HFFc6 (cell line): Measurements from ENCODE around the gene COL4A2. TPM values are rescaled to one million over a fixed set of nuclear protein-coding genes. Genes with fewer than 3 reads are reported as not detected.

Source experiments
- DNase-seq: peaks from one replicate; pipeline ENCODE4 v3.0.0-alpha.2; 2018
- H3K27ac Mint-ChIP-seq: 2 replicates; pipeline ENCODE4 v1.8.0; 2020; ENCODE audit warnings: mild to moderate bottlenecking, mixed read lengths
- H3K27me3 Mint-ChIP-seq: 2 replicates; pipeline ENCODE4 v1.8.0; 2021; ENCODE audit warnings: mild to moderate bottlenecking, moderate library complexity, mixed read lengths; ENCODE audit not compliant: insufficient read depth
- H3K36me3 Mint-ChIP-seq: 2 replicates; pipeline ENCODE4 v1.8.0; 2021; ENCODE audit warnings: low read depth, mixed read lengths
- H3K4me1 Mint-ChIP-seq: 2 replicates; pipeline ENCODE4 v1.8.0; 2020; ENCODE audit warnings: low read depth, mixed read lengths
- H3K4me3 Mint-ChIP-seq: 2 replicates; pipeline ENCODE4 v1.8.0; 2020; ENCODE audit warnings: mild to moderate bottlenecking, moderate library complexity, mixed read lengths
- H3K9me3 Mint-ChIP-seq: 2 replicates; pipeline ENCODE4 v1.8.0; 2020; ENCODE audit warnings: mild to moderate bottlenecking, mixed read lengths
- total RNA-seq, 6 experiments: library from RNA; stranded (reverse); fragmentation: NEBNext Ultra II Directional; extraction: Animal tissue kit (Norgen Biotek cat#: 25700); gene quantifications; 2 replicates in 1 of 6; 3 replicates in 5 of 6; pipeline ENCODE4 v1.2.3, GENCODE V29; 2021
- TF ChIP-seq, protein P1 (sequence below): fragments of 200-600 bp; sonication (generic); IDR thresholded peaks from 2 replicates; pipeline ENCODE4 v1.5.0; 2021; ENCODE audit warnings: antibody characterized with exemption, mild to moderate bottlenecking

COL4A2 gene
- total RNA-seq, 6 experiments from 2014 or later, result 202 to 327 (median 217) TPM

DNA sequence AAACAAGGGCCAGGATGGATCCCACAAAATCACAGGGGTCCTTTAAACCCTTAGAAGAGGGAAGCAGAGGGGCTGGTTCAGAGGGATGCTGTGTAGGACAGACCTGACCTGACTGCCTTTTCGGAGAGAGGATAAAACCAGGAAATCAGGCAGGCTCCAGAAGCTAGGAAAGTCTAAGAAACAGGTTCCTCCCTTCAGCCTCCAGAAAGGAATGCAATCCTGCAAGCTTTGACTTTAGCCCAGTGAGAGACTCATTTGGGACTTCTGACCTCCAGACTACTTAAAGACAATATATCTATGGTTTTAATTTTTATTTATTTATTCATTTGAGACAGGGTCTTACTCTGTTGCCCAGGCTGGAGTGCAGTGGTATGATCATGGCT lies 249.1 kb downstream of the COL4A2 start:
- peaks cover 9% of the 10 kb centered on the region for H3K27me3 Mint-ChIP-seq
- no peaks in the 10 kb centered on the region for H3K36me3 Mint-ChIP-seq
- peaks cover 5% of the 10 kb centered on the region for H3K9me3 Mint-ChIP-seq
- TF ChIP-seq, protein P1, sequence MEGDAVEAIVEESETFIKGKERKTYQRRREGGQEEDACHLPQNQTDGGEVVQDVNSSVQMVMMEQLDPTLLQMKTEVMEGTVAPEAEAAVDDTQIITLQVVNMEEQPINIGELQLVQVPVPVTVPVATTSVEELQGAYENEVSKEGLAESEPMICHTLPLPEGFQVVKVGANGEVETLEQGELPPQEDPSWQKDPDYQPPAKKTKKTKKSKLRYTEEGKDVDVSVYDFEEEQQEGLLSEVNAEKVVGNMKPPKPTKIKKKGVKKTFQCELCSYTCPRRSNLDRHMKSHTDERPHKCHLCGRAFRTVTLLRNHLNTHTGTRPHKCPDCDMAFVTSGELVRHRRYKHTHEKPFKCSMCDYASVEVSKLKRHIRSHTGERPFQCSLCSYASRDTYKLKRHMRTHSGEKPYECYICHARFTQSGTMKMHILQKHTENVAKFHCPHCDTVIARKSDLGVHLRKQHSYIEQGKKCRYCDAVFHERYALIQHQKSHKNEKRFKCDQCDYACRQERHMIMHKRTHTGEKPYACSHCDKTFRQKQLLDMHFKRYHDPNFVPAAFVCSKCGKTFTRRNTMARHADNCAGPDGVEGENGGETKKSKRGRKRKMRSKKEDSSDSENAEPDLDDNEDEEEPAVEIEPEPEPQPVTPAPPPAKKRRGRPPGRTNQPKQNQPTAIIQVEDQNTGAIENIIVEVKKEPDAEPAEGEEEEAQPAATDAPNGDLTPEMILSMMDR, result no peak
- no peak for DNase-seq
- H3K27ac Mint-ChIP-seq, result no peak overlapping the region
- no peak overlapping the region for H3K4me3 Mint-ChIP-seq
- peaks cover 20% of the 10 kb centered on the region for H3K4me1 Mint-ChIP-seq

DNA sequence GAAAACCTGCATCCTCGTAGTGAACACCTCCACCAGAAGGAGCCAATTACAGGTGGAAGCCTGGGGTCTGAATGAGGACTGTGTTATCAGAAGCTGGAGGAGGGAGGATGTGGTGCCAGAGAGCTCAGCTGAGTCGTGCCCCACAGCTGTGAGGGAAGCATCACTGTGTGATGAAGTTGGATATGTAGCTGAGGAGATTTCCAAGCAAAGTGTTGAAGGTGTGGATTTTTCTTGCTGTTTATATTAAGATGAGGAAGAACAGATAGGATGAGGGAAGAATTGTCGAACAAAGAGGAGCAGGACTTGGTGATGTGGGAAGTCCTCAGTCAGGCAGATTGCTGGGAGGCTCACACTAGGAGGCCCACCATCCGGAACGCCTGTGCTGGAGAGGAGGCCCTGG lies 250.0 kb downstream of the COL4A2 start:
- Mint-ChIP-seq H3K9me3 (peaks cover 5% of the 10 kb centered on the region), H3K27ac (no peak overlapping the region), H3K27me3 (peaks cover 6% of the 10 kb centered on the region), H3K4me3 (no peak overlapping the region), H3K4me1 (peaks cover 23% of the 10 kb centered on the region), H3K36me3 (no peaks in the 10 kb centered on the region)
- TF ChIP-seq, protein P1, result no peak
- DNase-seq, result no peak

DNA sequence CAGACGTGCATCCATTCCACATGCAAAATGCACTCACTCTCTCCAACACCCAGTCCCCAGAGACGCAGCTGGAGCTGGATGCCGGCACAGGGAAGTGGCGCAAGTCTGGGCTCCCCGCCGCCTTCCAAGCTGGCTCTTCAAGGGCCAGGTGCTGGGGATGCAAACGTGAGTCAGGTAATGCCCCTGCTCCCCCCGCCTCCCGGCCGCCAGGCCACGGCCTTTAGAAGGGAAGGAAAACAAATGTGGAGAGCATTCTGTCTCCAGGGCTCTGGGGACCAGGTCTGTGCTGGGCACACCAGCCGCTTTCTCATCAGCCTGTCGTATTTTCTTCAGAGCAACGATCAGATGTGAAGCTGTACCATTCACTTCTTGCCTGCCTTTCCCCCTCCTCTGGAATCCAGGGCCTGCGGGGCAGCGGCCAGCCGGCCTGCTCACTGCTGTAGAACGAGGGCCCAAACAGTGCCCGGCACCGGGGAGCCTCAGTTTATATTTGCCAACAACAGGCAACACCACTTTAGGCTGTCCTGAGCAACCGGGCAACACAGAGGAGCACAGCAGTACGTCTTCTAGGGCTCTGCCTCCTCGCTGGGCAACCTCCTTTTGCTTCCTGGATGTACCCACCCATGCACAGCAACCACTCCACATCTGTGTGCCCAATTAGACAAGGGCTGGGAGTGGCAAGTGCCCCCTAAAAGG lies 250.7 kb downstream of the COL4A2 start:
- Mint-ChIP-seq H3K4me1 (peaks cover 25% of the 10 kb centered on the region), H3K27ac (no peak overlapping the region), H3K9me3 (peaks cover 5% of the 10 kb centered on the region), H3K4me3 (no peak overlapping the region), H3K27me3 (peaks cover 6% of the 10 kb centered on the region), H3K36me3 (no peaks in the 10 kb centered on the region)
- TF ChIP-seq, protein P1, result no peak
- DNase-seq, result no peak

DNA sequence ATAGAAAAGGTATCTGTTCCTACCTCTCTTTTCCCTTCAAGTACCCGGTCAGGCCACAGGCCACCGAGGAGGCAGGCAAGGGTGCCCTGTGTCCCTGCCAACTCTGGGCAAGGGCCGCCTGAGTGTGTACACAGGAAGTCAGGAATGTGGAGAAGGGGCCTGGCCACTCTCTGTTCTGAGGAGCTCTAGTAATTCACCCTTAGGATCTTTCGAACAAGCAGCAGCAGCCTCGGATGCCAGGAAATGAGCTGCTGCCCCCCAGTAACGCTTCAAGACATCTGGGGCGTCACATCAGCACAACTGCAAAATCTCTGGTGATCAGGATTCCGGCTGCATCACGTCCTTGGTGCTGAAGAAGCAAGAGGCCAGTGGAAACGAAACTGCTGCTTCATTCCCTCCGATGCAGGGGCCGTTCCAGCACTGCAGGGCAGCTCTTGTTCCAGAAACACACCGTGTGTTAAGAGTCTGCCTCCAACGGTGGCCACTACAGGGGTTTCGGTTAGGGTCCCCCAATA lies 252.4 kb downstream of the COL4A2 start:
- no peak for DNase-seq
- Mint-ChIP-seq H3K4me1 (peaks cover 25% of the 10 kb centered on the region), H3K36me3 (no peaks in the 10 kb centered on the region), H3K9me3 (peaks cover 5% of the 10 kb centered on the region), H3K27me3 (peaks cover 13% of the 10 kb centered on the region), H3K4me3 (peak overlapping the region; percentile 94), H3K27ac (no peak overlapping the region)
- TF ChIP-seq, protein P1, result no peak

DNA sequence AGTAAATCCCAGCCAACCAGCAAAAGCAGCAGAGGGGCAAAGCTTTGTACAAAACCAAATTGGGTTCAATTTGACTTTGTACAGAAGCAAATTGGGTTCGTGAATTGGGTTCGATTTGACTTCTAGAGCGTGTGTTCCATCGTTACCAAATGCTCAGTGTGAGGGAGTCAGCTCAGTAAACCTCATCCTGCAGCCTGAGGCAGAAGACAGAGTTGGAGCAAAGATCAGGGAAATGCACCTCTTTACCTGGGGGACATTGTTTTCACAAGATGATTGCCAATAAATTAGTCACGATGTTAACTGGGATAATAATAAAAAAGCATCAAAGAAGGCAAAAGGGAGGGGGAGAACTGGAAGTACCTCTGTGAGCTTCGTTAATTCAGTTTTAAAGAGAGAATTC lies 252.9 kb downstream of the COL4A2 start:
- no peak for DNase-seq
- Mint-ChIP-seq H3K4me1 (peaks cover 25% of the 10 kb centered on the region), H3K27ac (no peak overlapping the region), H3K27me3 (peaks cover 17% of the 10 kb centered on the region), H3K4me3 (peak overlapping the region; percentile 94), H3K36me3 (no peaks in the 10 kb centered on the region), H3K9me3 (peaks cover 5% of the 10 kb centered on the region)
- TF ChIP-seq, protein P1, result no peak
